ENCODE data around the gene CHAF1B.

- TF ChIP-seq MAFK (IDR thresholded peaks at IDR 0.05; ENCODE audit: low read depth, low read length), result no peak
- no peak for TF ChIP-seq GABPA (IDR thresholded peaks at IDR 0.05; ENCODE audit: borderline replicate concordance, insufficient read depth, low read length)
- no peak for TF ChIP-seq CTCF (IDR thresholded peaks at IDR 0.05; ENCODE audit: control extremely low read depth in 1 of 3, insufficient read depth in 1 of 3, low read depth in 1 of 3, low read length in 3 of 3)
- TF ChIP-seq SRF (IDR thresholded peaks at IDR 0.05; ENCODE audit: low read depth, low read length), result no peak
- TF ChIP-seq POLR2A (IDR thresholded peaks at IDR 0.05; ENCODE audit: control extremely low read depth in 1 of 2, low read depth in 2 of 2, low read length in 2 of 2), result no peak
- no peak for TF ChIP-seq EP300 (IDR thresholded peaks at IDR 0.05; ENCODE audit: borderline replicate concordance in 1 of 2, low read depth in 2 of 2, low read length in 2 of 2)
- no peak for TF ChIP-seq PHF8 (conservative IDR thresholded peaks at IDR 0.05; ENCODE audit: low read depth, low read length)
- no peak for TF ChIP-seq TAF1 (IDR thresholded peaks at IDR 0.05; ENCODE audit: low read depth, low read length)
These were observed 80.3 kb downstream of the CHAF1B start for GRCh38 chr21:36465478-36465877.

Measured in H1 (cell line).